ENCODE data around the gene TOP1. TPM values are rescaled to one million over a fixed set of nuclear protein-coding genes. Genes with fewer than 3 reads are reported as not detected.

The TOP1 gene
- total and polyA plus RNA-seq, 2 of the 4 experiments (the other 2 are of a cell fraction): 14.0 to 21.5 TPM

GRCh38 chr20:41078329-41078728, 49.7 kb downstream of the TOP1 start:
- Histone ChIP-seq H3K9me1 (ENCODE audit: insufficient read depth, low read length) (no peaks in the 10 kb centered on the region), H3K4me3 (ENCODE audit: insufficient read depth, low read depth, low read length) (no peak overlapping the region), H3K9me3 (ENCODE audit: control insufficient read depth, insufficient read depth, low read length) (no peaks in the 10 kb centered on the region), H3K9ac (ENCODE audit: low read depth, low read length) (no peak overlapping the region; the same call in 1 of the 2 replicates), H3K27me3 (ENCODE audit: control insufficient read depth, insufficient read depth, low read length) (no peaks in the 10 kb centered on the region), H4K20me1 (ENCODE audit: insufficient read depth, low read length) (peaks cover 34% of the 10 kb centered on the region; the same call in 1 of the 2 replicates), H4K91ac (ENCODE audit: insufficient read depth, low read depth, low read length) (no peak overlapping the region), H3K18ac (ENCODE audit: low read depth, low read length) (no peak overlapping the region), H2AK9ac (replicated peaks; ENCODE audit: low read depth, low read length, poor library complexity) (no peak overlapping the region), H2BK15ac (ENCODE audit: low read depth, low read length) (no peak overlapping the region), H2BK5ac (ENCODE audit: low read depth, low read length, poor library complexity, severe bottlenecking) (no peak overlapping the region), H3K23ac (ENCODE audit: low read depth, low read length) (no peak overlapping the region), H3K56ac (ENCODE audit: extremely low read depth, insufficient read depth, low read length) (no peak overlapping the region), H4K5ac (ENCODE audit: low read depth, low read length) (no peak overlapping the region), H3K36me3 (ENCODE audit: control insufficient read depth, insufficient read depth, low read length) (peaks cover 23% of the 10 kb centered on the region), H2AK5ac (ENCODE audit: low read depth, low read length) (no peak overlapping the region), H3K27ac (ENCODE audit: insufficient read depth, low read length) (no peak overlapping the region), H3K79me1 (ENCODE audit: low read depth in 1 of 2, low read length in 2 of 2) (peaks cover 51 to 61% of the 10 kb centered on the region in 2 experiments), H3K4me2 (ENCODE audit: low read depth, low read length) (peak overlapping the region; percentile 51; the same call in 1 of the 2 replicates), H3K4ac (ENCODE audit: low read depth, low read length) (no peak overlapping the region), H3K14ac (replicated peaks; ENCODE audit: low read depth, low read length) (no peak overlapping the region), H2BK120ac (ENCODE audit: low read depth, low read length) (no peak overlapping the region), H2BK20ac (ENCODE audit: low read depth, low read length) (no peak overlapping the region), H3K4me1 (ENCODE audit: control insufficient read depth, insufficient read depth, low read length) (peaks cover 14% of the 10 kb centered on the region), H4K8ac (ENCODE audit: low read depth in 2 of 2, low read length in 2 of 2) (no peak overlapping the region), H2AFZ (replicated peaks; ENCODE audit: low read length, poor library complexity) (no peak overlapping the region)
- ChIA-PET CTCF (interaction anchor here (0.6 to 4.5 kb wide), 2 partner anchors 47 to 86 kb away, joined by 3 to 26 read pairs; no protein-coding TSS in a partner anchor), POLR2A (ENCODE audit: unreplicated experiment) (no interaction called here)
- peak; percentile 53 for DNase-seq
- no TSS peak for BruUV-seq (replicated peaks)
- no peak for TF ChIP-seq POLR2A (IDR thresholded peaks at IDR 0.05; ENCODE audit: low read depth, low read length)
- TF ChIP-seq CTCF (conservative IDR thresholded peaks at IDR 0.05; ENCODE audit: low read depth, low read length): peak; percentile 61
- TF ChIP-seq SMC3 (IDR thresholded peaks at IDR 0.05; ENCODE audit: low read depth, low read length): peak; percentile 69
- no peak for TF ChIP-seq MXI1 (IDR thresholded peaks at IDR 0.05; ENCODE audit: borderline replicate concordance, low read depth, low read length)
- peak; percentile 66 for TF ChIP-seq RAD21 (IDR thresholded peaks at IDR 0.05; ENCODE audit: low read length)
- no peak for TF ChIP-seq ELK1 (IDR thresholded peaks at IDR 0.05; ENCODE audit: borderline replicate concordance, low read depth, low read length)
- dilution Hi-C loops (cut with HindIII; ENCODE audit: low sequenced_read_pairs, unreplicated experiment) (no loop called here), in situ Hi-C loops (cut with MboI; ENCODE audit: low sequenced_read_pairs) (no loop called here), intact Hi-C loops (cut with micrococcal nuclease) (loop anchor here (1.0 to 5.0 kb wide), 3 partner anchors 48 to 111 kb away; no protein-coding TSS in a partner anchor)
- ATAC-seq (ENCODE audit: low read depth): peak; percentile 55
